HG02623 (cell line): ENCODE measurements around the gene STAG3.
"Not testable (repeated sequence)": the region's sequence is repeated elsewhere in the genome, so short reads cannot be mapped to it uniquely, and the experiment has no call there.

Source experiments
- ATAC-seq: cut with Tn5 transposase; IDR thresholded peaks from one replicate; pipeline ENCODE4 v1.9.1; 2021; ENCODE audit warnings: moderate library complexity; ENCODE audit not compliant: unreplicated experiment

Gene STAG3

GRCh38 chr7:100246121-100246864, 68.6 kb downstream of the STAG3 start:
- ATAC-seq: not testable (repeated sequence)

- not testable (repeated sequence) for ATAC-seq
Observed at GRCh38 chr7:100246865-100247137, 69.1 kb downstream of the STAG3 start.

- no peak for ATAC-seq
Observed at GRCh38 chr7:100247152-100247757, 69.5 kb downstream of the STAG3 start.

GRCh38 chr7:100248483-100248882, 70.8 kb downstream of the STAG3 start:
- no peak for ATAC-seq

- no peak for ATAC-seq
Observed at GRCh38 chr7:100257017-100257416, 79.3 kb downstream of the STAG3 start.

- ATAC-seq: not testable (repeated sequence)
Observed at GRCh38 chr7:100259984-100260383, 82.3 kb downstream of the STAG3 start.

GRCh38 chr7:100262896-100263295, 85.2 kb downstream of the STAG3 start:
- not testable (repeated sequence) for ATAC-seq
